HCT116 (cell line): ENCODE results near the gene EIF4G3. TPM values are rescaled to one million over a fixed set of nuclear protein-coding genes. Genes with fewer than 3 reads are reported as not detected.

Experiments
- ATAC-seq: fragments of 200-7000 bp; cut with Tn5 transposase; 2 replicates; pipeline ENCODE4 v1.9.1; 2020; ENCODE audit warnings: mild to moderate bottlenecking, moderate library complexity
- BruUV-seq: library from RNA; stranded (reverse); fragments of 400-500 nt; replicated peaks from 2 replicates; lab custom pipeline; 2021; lab: Mats Ljungman, UMichigan
- CTCF ChIA-PET: fragments of 300-600 bp; sonication (Branson Sonifier 250); formaldehyde crosslinking; loops from one replicate; lab custom pipeline; 2021; ENCODE audit warnings: antibody characterized with exemption; lab: Charles Lee
- POLR2A ChIA-PET: fragments of 300-600, 350-600 bp; sonication (Branson Sonifier 250); formaldehyde crosslinking; loops from one replicate; lab custom pipeline; 2021; ENCODE audit warnings: antibody characterized with exemption; lab: Charles Lee
- RAD21 ChIA-PET, 2 experiments: fragments of 300-600 bp; sonication (Branson Sonifier 250); formaldehyde crosslinking; loops; one replicate each; lab custom pipeline; 2023; ENCODE audit warnings: low total read pairs in 2 of 2; ENCODE audit not compliant: uncharacterized antibody in 2 of 2, unreplicated experiment in 2 of 2, low non-redundant PET in 1 of 2; lab: Charles Lee
- DNase-seq: peaks from one replicate; pipeline ENCODE4 v3.0.0-alpha.2; 2010; ENCODE audit warnings: low read depth, low spot score
- H2AFZ ChIP-seq: fragments of 200-600 bp; shearing (Covaris generic), sonication (generic); 2 replicates; pipeline ENCODE4 v1.6.1; 2017; ENCODE audit warnings: low read depth, mixed run types, mixed read lengths, antibody characterized with exemption, low read length; ENCODE audit not compliant: poor library complexity, severe bottlenecking
- H3K27ac ChIP-seq: 2 replicates; pipeline ENCODE4 v1.5.1; 2012; ENCODE audit warnings: low read depth, low read length
- H3K27me3 ChIP-seq: fragments of 200-600 bp; sonication (generic); 2 replicates; pipeline ENCODE4 v1.6.1; 2016; ENCODE audit warnings: mixed run types, low read length, mixed read lengths; ENCODE audit not compliant: insufficient read depth
- H3K36me3 ChIP-seq, 2 experiments: fragments of 200-500 bp in 1 of 2; fragments of 200-600 bp in 1 of 2; sonication (Bioruptor generic) in 1 of 2; sonication (generic) in 1 of 2; 2 replicates each; pipeline versions ENCODE4 v1.5.1 to v1.6.1; 2014 to 2016; ENCODE audit warnings: low read length in 2 of 2, inconsistent platforms in 1 of 2, mixed read lengths in 1 of 2, mixed run types in 1 of 2; ENCODE audit not compliant: insufficient read depth in 2 of 2, control insufficient read depth in 1 of 2
- H3K4me1 ChIP-seq, 2 experiments: fragments of 200-600 bp in 1 of 2; sonication (generic) in 1 of 2; 2 replicates each; pipeline versions ENCODE4 v1.5.1 to v1.6.1; 2012 to 2017; ENCODE audit warnings: low read length in 2 of 2, inconsistent platforms in 1 of 2, mild to moderate bottlenecking in 1 of 2, mixed read lengths in 1 of 2, mixed run types in 1 of 2, moderate library complexity in 1 of 2; ENCODE audit not compliant: insufficient read depth in 2 of 2, control insufficient read depth in 1 of 2
- H3K4me2 ChIP-seq: fragments of 200-600 bp; sonication (generic); 2 replicates; pipeline ENCODE4 v1.6.1; 2017; ENCODE audit warnings: mixed run types, low read length, mixed read lengths
- H3K4me3 ChIP-seq, 2 experiments: fragments of 200-600 bp in 1 of 2; sonication (generic) in 1 of 2; replicated peaks in 1 of 2; 2 replicates each; pipeline ENCODE4 v1.5.1; 2011 to 2016; ENCODE audit warnings: low read length in 2 of 2, control low read depth in 1 of 2, low read depth in 1 of 2, mild to moderate bottlenecking in 1 of 2, mixed read lengths in 1 of 2, mixed run types in 1 of 2
- H3K79me2 ChIP-seq: fragments of 200-600 bp; sonication (generic); 2 replicates; pipeline ENCODE4 v1.6.1; 2017; ENCODE audit warnings: mild to moderate bottlenecking, mixed run types, low read length, moderate library complexity, mixed read lengths; ENCODE audit not compliant: insufficient read depth
- H3K9ac ChIP-seq: fragments of 200-600 bp; sonication (generic); 2 replicates; pipeline ENCODE4 v1.6.1; 2016; ENCODE audit warnings: low read length, mixed read lengths
- H3K9me2 ChIP-seq: fragments of 200-600 bp; sonication (generic), shearing (Covaris generic); 2 replicates; pipeline ENCODE4 v1.6.1; 2017; ENCODE audit warnings: mixed run types, mild to moderate bottlenecking, moderate library complexity; ENCODE audit not compliant: insufficient read depth
- H3K9me3 ChIP-seq, 2 experiments: fragments of 200-500 bp in 1 of 2; fragments of 200-600 bp in 1 of 2; sonication (Bioruptor generic) in 1 of 2; sonication (generic) in 1 of 2; 2 replicates each; pipeline ENCODE4 v1.6.1; 2014 to 2017; ENCODE audit warnings: low read length in 2 of 2, mixed read lengths in 2 of 2, inconsistent platforms in 1 of 2, low read depth in 1 of 2, mild to moderate bottlenecking in 1 of 2, mixed run types in 1 of 2, moderate library complexity in 1 of 2; ENCODE audit not compliant: control insufficient read depth in 1 of 2, insufficient read depth in 1 of 2
- H4K20me1 ChIP-seq: fragments of 200-600 bp; sonication (generic), shearing (Covaris generic); 2 replicates; pipeline ENCODE4 v1.6.1; 2017; ENCODE audit warnings: mixed run types, mild to moderate bottlenecking, moderate library complexity; ENCODE audit not compliant: insufficient read depth
- CBX3 ChIP-seq: IDR thresholded peaks from 2 replicates; pipeline ENCODE4 v1.6.1; 2012; ENCODE audit warnings: low read depth
- EZH2 ChIP-seq: fragments of 200-600 bp; sonication (generic); IDR thresholded peaks from 2 replicates; pipeline ENCODE4 v1.6.1; 2017; ENCODE audit warnings: antibody characterized with exemption, mixed run types
- EZH2phosphoT487 ChIP-seq: fragments of 200-600 bp; IDR thresholded peaks from 2 replicates; pipeline ENCODE4 v1.6.1; 2018; ENCODE audit warnings: antibody characterized with exemption, borderline replicate concordance
- JUND ChIP-seq: IDR thresholded peaks from 2 replicates; pipeline ENCODE4 v1.6.1; 2012
- POLR2A ChIP-seq: IDR thresholded peaks from 2 replicates; pipeline ENCODE4 v1.7.0; 2011; ENCODE audit warnings: borderline replicate concordance; ENCODE audit not compliant: insufficient read depth, insufficient read length; ENCODE audit errors: extremely low read depth
- SIN3A ChIP-seq: IDR thresholded peaks from 2 replicates; pipeline ENCODE4 v1.6.1; 2012; ENCODE audit warnings: low read depth
- SP1 ChIP-seq: IDR thresholded peaks from 2 replicates; pipeline ENCODE4 v1.6.1; 2012; ENCODE audit warnings: low read depth
- SRF ChIP-seq: IDR thresholded peaks from 2 replicates; pipeline ENCODE4 v1.6.1; 2012; ENCODE audit warnings: low read depth
- TCF7L2 ChIP-seq: IDR thresholded peaks from 2 replicates; pipeline ENCODE4 v1.7.0; 2011; ENCODE audit warnings: borderline replicate concordance, inconsistent platforms; ENCODE audit not compliant: insufficient read depth, insufficient read length; ENCODE audit errors: extremely low read depth
- YY1 ChIP-seq: IDR thresholded peaks from 2 replicates; pipeline ENCODE4 v1.6.1; 2011; ENCODE audit warnings: low read length, low read depth, moderate library complexity, mild to moderate bottlenecking; ENCODE audit not compliant: insufficient replicate concordance; ENCODE audit errors: extremely low read depth
- ZFX ChIP-seq: fragments of 450-650 bp; IDR thresholded peaks from 2 replicates; pipeline ENCODE4 v1.6.1; 2017
- ZNF274 ChIP-seq: fragments of 200-500 bp; sonication (Bioruptor generic); IDR thresholded peaks from 2 replicates; pipeline ENCODE4 v1.6.1; 2014; ENCODE audit warnings: mild to moderate bottlenecking, low read depth, low read length, inconsistent platforms
- intact Hi-C: fragments of 100-400 bp; cut with micrococcal nuclease; formaldehyde crosslinking; loops from 2 replicates; pipeline ENCODE4 v1.10.0; 2022
- total RNA-seq: library from RNA; stranded (reverse); gene quantifications from one replicate; pipeline ENCODE4 v1.2.1, GENCODE V29; 2021; ENCODE audit not compliant: unreplicated experiment
- TF ChIP-seq, protein P1 (sequence below): IDR thresholded peaks from 2 replicates; pipeline ENCODE4 v1.6.1; 2012; ENCODE audit warnings: low read depth
- TF ChIP-seq, protein P2 (sequence below), 3 experiments: fragments of 200-600 bp in 1 of 3; sonication (generic) in 1 of 3; IDR thresholded peaks in 2 of 3; conservative IDR thresholded peaks in 1 of 3; 2 replicates each; pipeline ENCODE4 v1.5.1; 2012 to 2017; ENCODE audit warnings: low read depth in 2 of 3, low read length in 2 of 3, antibody characterized with exemption in 1 of 3, borderline replicate concordance in 1 of 3, control low read depth in 1 of 3, mild to moderate bottlenecking in 1 of 3, mixed read lengths in 1 of 3, mixed run types in 1 of 3, moderate library complexity in 1 of 3; ENCODE audit not compliant: insufficient read depth in 1 of 3
- TF ChIP-seq, protein P3 (sequence below): IDR thresholded peaks from 2 replicates; pipeline ENCODE4 v1.6.1; 2012

The EIF4G3 gene
- total RNA-seq, 1 experiment from 2014 or later: 40.1 TPM

DNA sequence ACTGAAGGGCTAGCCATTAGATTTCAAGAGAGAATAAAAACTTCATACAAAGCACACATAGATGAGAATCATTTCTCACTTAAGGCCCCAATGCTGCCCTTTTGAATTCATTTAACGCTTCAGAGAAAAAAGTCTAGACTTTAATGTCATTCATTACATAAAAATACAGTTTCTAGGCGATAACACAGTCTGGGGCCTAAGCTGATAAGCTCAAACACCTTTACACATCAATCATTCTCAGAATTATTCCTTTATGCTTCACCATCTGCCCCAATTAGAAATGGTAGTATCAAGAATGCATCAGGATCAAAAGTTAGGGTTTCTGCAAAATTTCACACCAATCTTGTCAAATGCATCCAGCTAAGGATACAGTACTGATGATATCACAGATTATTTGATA lies 289.5 kb downstream of the EIF4G3 start:
- ChIA-PET CTCF (no interaction called here), POLR2A (no interaction called here), RAD21 (no interaction called here)
- no peak overlapping the region for H3K27ac ChIP-seq
- no peaks in the 10 kb centered on the region for H3K27me3 ChIP-seq
- no peaks in the 10 kb centered on the region for H3K9me2 ChIP-seq
- no peaks in the 10 kb centered on the region for H3K79me2 ChIP-seq
- H4K20me1 ChIP-seq: no peaks in the 10 kb centered on the region
- no peak overlapping the region for H3K9ac ChIP-seq
- ATAC-seq (no peak), DNase-seq (no peak)
- no peak for TF ChIP-seq ZNF274
- no peak for TF ChIP-seq JUND
- TF ChIP-seq, protein P1, sequence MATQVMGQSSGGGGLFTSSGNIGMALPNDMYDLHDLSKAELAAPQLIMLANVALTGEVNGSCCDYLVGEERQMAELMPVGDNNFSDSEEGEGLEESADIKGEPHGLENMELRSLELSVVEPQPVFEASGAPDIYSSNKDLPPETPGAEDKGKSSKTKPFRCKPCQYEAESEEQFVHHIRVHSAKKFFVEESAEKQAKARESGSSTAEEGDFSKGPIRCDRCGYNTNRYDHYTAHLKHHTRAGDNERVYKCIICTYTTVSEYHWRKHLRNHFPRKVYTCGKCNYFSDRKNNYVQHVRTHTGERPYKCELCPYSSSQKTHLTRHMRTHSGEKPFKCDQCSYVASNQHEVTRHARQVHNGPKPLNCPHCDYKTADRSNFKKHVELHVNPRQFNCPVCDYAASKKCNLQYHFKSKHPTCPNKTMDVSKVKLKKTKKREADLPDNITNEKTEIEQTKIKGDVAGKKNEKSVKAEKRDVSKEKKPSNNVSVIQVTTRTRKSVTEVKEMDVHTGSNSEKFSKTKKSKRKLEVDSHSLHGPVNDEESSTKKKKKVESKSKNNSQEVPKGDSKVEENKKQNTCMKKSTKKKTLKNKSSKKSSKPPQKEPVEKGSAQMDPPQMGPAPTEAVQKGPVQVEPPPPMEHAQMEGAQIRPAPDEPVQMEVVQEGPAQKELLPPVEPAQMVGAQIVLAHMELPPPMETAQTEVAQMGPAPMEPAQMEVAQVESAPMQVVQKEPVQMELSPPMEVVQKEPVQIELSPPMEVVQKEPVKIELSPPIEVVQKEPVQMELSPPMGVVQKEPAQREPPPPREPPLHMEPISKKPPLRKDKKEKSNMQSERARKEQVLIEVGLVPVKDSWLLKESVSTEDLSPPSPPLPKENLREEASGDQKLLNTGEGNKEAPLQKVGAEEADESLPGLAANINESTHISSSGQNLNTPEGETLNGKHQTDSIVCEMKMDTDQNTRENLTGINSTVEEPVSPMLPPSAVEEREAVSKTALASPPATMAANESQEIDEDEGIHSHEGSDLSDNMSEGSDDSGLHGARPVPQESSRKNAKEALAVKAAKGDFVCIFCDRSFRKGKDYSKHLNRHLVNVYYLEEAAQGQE: no peak
- no peak for TF ChIP-seq CBX3
- no peak for TF ChIP-seq SP1
- TF ChIP-seq ZFX: no peak
- TF ChIP-seq TCF7L2: no peak
- TF ChIP-seq, protein P2, sequence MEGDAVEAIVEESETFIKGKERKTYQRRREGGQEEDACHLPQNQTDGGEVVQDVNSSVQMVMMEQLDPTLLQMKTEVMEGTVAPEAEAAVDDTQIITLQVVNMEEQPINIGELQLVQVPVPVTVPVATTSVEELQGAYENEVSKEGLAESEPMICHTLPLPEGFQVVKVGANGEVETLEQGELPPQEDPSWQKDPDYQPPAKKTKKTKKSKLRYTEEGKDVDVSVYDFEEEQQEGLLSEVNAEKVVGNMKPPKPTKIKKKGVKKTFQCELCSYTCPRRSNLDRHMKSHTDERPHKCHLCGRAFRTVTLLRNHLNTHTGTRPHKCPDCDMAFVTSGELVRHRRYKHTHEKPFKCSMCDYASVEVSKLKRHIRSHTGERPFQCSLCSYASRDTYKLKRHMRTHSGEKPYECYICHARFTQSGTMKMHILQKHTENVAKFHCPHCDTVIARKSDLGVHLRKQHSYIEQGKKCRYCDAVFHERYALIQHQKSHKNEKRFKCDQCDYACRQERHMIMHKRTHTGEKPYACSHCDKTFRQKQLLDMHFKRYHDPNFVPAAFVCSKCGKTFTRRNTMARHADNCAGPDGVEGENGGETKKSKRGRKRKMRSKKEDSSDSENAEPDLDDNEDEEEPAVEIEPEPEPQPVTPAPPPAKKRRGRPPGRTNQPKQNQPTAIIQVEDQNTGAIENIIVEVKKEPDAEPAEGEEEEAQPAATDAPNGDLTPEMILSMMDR (IDR thresholded peaks at IDR 0.05 in 2 of 3, conservative IDR thresholded peaks at IDR 0.05 in 1 of 3; ENCODE audit: borderline replicate concordance in 1 of 3, insufficient read depth in 1 of 3, low read depth in 2 of 3, low read length in 2 of 3): no peak
- no peak for TF ChIP-seq EZH2phosphoT487
- no peak for TF ChIP-seq EZH2
- TF ChIP-seq POLR2A: no peak
- TF ChIP-seq SIN3A: no peak
- TF ChIP-seq SRF: no peak
- TF ChIP-seq YY1: no peak
- TF ChIP-seq, protein P3, sequence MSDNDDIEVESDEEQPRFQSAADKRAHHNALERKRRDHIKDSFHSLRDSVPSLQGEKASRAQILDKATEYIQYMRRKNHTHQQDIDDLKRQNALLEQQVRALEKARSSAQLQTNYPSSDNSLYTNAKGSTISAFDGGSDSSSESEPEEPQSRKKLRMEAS: no peak
- H2AFZ ChIP-seq: no peak overlapping the region
- no peaks in the 10 kb centered on the region for H3K9me3 ChIP-seq
- no TSS peak for BruUV-seq
- intact Hi-C loops: no loop called here
- H3K36me3 ChIP-seq: peaks cover 0 to 5% of the 10 kb centered on the region in 2 experiments; a peak in 1 of 4 replicates
- no peak overlapping the region for H3K4me3 ChIP-seq
- H3K4me1 ChIP-seq: no peaks in the 10 kb centered on the region
- no peak overlapping the region for H3K4me2 ChIP-seq
